Transverse colon (tissue), 4 donors: ENCODE measurements around the gene INPP4B. TPM values are rescaled to one million over a fixed set of nuclear protein-coding genes. Genes with fewer than 3 reads are reported as not detected.

Source experiments
- DNase-seq: peaks from one replicate; pipeline ENCODE4 v3.0.0-alpha.2; 2019
- H3K27ac ChIP-seq, 4 donors: fragments of 200-600 bp; sonication (generic); 2 replicates each; pipeline ENCODE4 v1.5.1; 2016 to 2018; ENCODE audit warnings: inconsistent platforms in 4 of 4
- H3K27me3 ChIP-seq: fragments of 200-600 bp; sonication (generic); 2 replicates; pipeline ENCODE4 v1.5.1; 2017; ENCODE audit warnings: inconsistent platforms
- H3K36me3 ChIP-seq, 4 donors: fragments of 200-600 bp; sonication (generic); 2 replicates each; pipeline ENCODE4 v1.5.1; 2017 to 2019; ENCODE audit warnings: inconsistent platforms in 4 of 4
- H3K4me1 ChIP-seq, 4 donors: fragments of 200-600 bp; sonication (generic); 2 replicates each; pipeline ENCODE4 v1.5.1; 2017 to 2020; ENCODE audit warnings: inconsistent platforms in 4 of 4
- H3K4me3 ChIP-seq, 4 donors: fragments of 200-600 bp; sonication (generic); 1 replicate in 1 of 4; 2 replicates in 3 of 4; pipeline versions ENCODE4 v1.5.1 to v1.6.1; 2017 to 2019; ENCODE audit warnings: inconsistent platforms in 4 of 4
- H3K9me3 ChIP-seq, 2 donors: fragments of 200-600 bp; sonication (generic); 2 replicates each; pipeline ENCODE4 v1.5.1; 2017 to 2019; ENCODE audit warnings: inconsistent platforms in 2 of 2
- EP300 ChIP-seq: sonication (generic); formaldehyde crosslinking; IDR thresholded peaks from one replicate; pipeline ENCODE4 v1.6.1; 2017; ENCODE audit warnings: antibody characterized with exemption, low read depth
- POLR2A ChIP-seq: fragments of 450-650 bp; IDR thresholded peaks from one replicate; pipeline ENCODE4 v1.6.1; 2016; ENCODE audit warnings: antibody characterized with exemption, mild to moderate bottlenecking, moderate library complexity
- POLR2AphosphoS5 ChIP-seq, 3 donors: sonication (generic); formaldehyde crosslinking; IDR thresholded peaks; one replicate each; pipeline ENCODE4 v1.6.1; 2016; ENCODE audit warnings: antibody characterized with exemption in 3 of 3
- WGBS, 2 donors: methylation state at CpG; one replicate each; pipeline ENCODE4 v1.1.5; 2018; ENCODE audit warnings: low coverage in 1 of 2; 5-methylcytosine and 5-hydroxymethylcytosine counted together
- in situ Hi-C, 4 donors: fragments of 200-750 bp; cut with MboI; loops; one replicate each; pipeline versions ENCODE4 v1.15.0 to v1.15.1; 2017; ENCODE audit warnings: low sequenced_read_pairs in 3 of 4, low pct_ligation_motif_present in 1 of 4, low pct_unique_long_range_greater_than_20kb in 1 of 4
- intact Hi-C: fragments of 100-400 bp; cut with DNase I; formaldehyde crosslinking; loops from one replicate; pipeline ENCODE4 v1.15.1; 2023; ENCODE audit warnings: low total_unique reads
- total RNA-seq, 4 donors: library from RNA; depleted of rRNA; stranded (reverse); fragments of >200 nt; gene quantifications; one replicate each; pipeline ENCODE4 v1.1.0, GENCODE V29; 2016
- TF ChIP-seq, protein P1 (sequence below), 5 experiments: fragments of 200-600 bp in 3 of 5; fragments of 450-650 bp in 2 of 5; sonication (generic) in 3 of 5; IDR thresholded peaks; 1 replicate in 2 of 5; 2 replicates in 3 of 5; pipeline ENCODE4 v1.5.1; 2016 to 2017; ENCODE audit warnings: antibody characterized with exemption in 5 of 5, inconsistent platforms in 3 of 5, mild to moderate bottlenecking in 2 of 5, moderate library complexity in 1 of 5

Gene INPP4B
- total RNA-seq, 4 donors from 2014 or later: 18.3 to 33.8 (median 31.4) TPM

DNA sequence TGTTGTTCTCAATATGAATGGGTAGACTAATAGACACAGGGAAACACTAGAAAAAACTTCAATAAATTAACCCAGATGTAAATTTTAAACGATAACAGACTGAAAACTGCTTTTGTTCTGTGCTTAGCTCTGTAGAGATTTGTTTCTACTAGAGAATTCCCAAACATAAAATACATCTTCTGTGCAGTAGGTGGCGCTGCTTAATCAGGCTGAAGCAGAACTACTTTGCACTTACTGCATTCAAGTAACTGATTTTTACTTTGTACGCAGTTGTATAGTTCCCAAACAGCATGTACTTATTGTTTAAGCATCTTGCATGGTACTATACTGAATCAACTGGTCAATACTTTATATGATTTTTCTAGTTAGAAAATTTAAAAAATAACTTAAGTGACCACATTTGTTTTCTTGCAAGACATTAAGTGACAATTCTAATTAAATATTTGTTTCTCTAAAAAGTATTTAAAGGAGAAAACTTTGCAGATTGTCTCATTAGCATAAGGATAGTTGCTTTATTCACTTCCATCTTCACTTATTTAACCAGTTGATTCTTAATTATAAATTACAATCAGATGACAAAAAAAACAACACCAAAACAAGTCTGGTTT, 719.1 kb downstream of the INPP4B start:
- Histone ChIP-seq H3K36me3 (no peaks in the 10 kb centered on the region), H3K27ac (no peak overlapping the region), H3K9me3 (no peaks in the 10 kb centered on the region), H3K4me1 (peaks cover 9 to 34% (median 21%) of the 10 kb centered on the region in 4 donors), H3K27me3 (no peaks in the 10 kb centered on the region), H3K4me3 (no peak overlapping the region)
- DNase-seq: peak; percentile 58
- TF ChIP-seq POLR2A (no peak), EP300 (no peak)
- TF ChIP-seq, protein P1, sequence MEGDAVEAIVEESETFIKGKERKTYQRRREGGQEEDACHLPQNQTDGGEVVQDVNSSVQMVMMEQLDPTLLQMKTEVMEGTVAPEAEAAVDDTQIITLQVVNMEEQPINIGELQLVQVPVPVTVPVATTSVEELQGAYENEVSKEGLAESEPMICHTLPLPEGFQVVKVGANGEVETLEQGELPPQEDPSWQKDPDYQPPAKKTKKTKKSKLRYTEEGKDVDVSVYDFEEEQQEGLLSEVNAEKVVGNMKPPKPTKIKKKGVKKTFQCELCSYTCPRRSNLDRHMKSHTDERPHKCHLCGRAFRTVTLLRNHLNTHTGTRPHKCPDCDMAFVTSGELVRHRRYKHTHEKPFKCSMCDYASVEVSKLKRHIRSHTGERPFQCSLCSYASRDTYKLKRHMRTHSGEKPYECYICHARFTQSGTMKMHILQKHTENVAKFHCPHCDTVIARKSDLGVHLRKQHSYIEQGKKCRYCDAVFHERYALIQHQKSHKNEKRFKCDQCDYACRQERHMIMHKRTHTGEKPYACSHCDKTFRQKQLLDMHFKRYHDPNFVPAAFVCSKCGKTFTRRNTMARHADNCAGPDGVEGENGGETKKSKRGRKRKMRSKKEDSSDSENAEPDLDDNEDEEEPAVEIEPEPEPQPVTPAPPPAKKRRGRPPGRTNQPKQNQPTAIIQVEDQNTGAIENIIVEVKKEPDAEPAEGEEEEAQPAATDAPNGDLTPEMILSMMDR (IDR thresholded peaks at IDR 0.05): peak; percentile 76 to 83 (median 82)
- in situ Hi-C loops (loop anchor here in 3 of 4 donors (10.0 to 25.0 kb wide), 2 partner anchors 585 to 718 kb away; partner anchors contain the start of gene INPP4B (in 2 of the 3)), intact Hi-C loops (no loop called here)
- WGBS, 2 donors: 7 to 8% methylated on average over 3 of the region's 3 CpGs

- H3K4me3 ChIP-seq: no peak overlapping the region
- peaks cover 2 to 16% (median 10%) of the 10 kb centered on the region in 4 donors for H3K4me1 ChIP-seq
- H3K9me3 ChIP-seq: no peaks in the 10 kb centered on the region
- 57 to 63% methylated on average over 2 of the region's 2 CpGs for WGBS, 2 donors
- H3K27me3 ChIP-seq: no peaks in the 10 kb centered on the region
- intact Hi-C loops (no loop called here), in situ Hi-C loops (loop anchor here in 3 of 4 donors (10.0 to 25.0 kb wide), 2 partner anchors 587 to 720 kb away; partner anchors contain the start of gene INPP4B (in 2 of the 3))
- no peaks in the 10 kb centered on the region for H3K36me3 ChIP-seq
- DNase-seq: no peak
- no peak overlapping the region for H3K27ac ChIP-seq
- TF ChIP-seq, protein P1 (IDR thresholded peaks at IDR 0.05): no peak
- TF ChIP-seq POLR2A (no peak), POLR2AphosphoS5 (IDR thresholded peaks at IDR 0.05) (no peak), EP300 (no peak)
These were observed 721.2 kb downstream of the INPP4B start for GRCh38 chr4:142124874-142125273.

DNA sequence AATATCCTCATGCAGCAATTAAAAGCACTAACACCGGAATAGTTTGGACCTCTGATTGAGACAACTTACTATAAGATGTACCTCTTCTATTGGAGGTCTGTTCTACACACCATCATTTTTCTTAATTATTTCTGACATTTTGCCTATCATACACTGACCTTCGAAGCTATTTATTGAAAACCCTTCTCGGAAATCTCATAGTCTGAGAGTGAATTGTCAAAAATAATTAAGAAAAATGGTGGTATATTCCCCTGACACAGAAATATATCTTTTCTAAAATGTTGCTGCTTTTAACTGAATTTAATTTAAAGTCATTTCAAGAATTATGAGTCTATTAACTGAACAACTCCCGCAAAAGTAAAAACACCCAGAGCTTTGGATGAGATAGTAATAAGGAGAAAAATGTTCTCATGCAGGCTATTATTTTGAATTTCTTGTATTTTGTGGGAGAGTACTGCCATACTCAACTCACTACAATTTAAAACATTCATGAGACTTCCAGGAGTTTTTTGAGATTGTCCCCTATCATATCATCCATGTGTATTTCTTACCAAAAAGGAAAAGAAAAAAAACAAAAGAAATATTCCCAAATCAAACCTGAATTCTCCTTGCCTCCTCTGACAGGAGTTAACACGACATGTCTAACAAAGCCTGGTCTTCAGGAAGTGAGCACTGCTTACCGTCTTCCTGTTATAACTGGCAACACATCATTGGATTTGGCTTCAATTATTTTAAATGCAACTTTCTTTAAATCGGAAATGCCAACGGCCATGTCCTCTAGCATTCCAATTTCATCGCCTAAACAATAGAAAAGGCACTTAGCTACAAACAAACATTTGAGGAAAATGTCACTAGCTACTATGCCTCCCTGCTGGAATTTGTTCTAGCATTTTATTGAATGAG, 724.4 kb downstream of the INPP4B start:
- no peak overlapping the region for H3K4me3 ChIP-seq
- no peaks in the 10 kb centered on the region for H3K9me3 ChIP-seq
- no peak overlapping the region for H3K27ac ChIP-seq
- in situ Hi-C loops: loop anchor here in 2 of 4 donors (10.0 kb wide), 1 partner anchor 723 kb away; the partner anchor contains the start of gene INPP4B (in 2 of the 2)
- no peaks in the 10 kb centered on the region for H3K36me3 ChIP-seq
- 74 to 89% methylated on average over 9 of the region's 9 CpGs for WGBS, 2 donors
- no peaks in the 10 kb centered on the region for H3K4me1 ChIP-seq
- intact Hi-C loops: no loop called here
- TF ChIP-seq POLR2AphosphoS5 (IDR thresholded peaks at IDR 0.05): no peak
- TF ChIP-seq, protein P1 (IDR thresholded peaks at IDR 0.05): no peak
- no peak for TF ChIP-seq EP300
- TF ChIP-seq POLR2A: no peak
- DNase-seq: no peak
- no peaks in the 10 kb centered on the region for H3K27me3 ChIP-seq

- no peaks in the 10 kb centered on the region for H3K4me1 ChIP-seq
- H3K27ac ChIP-seq: no peak overlapping the region
- DNase-seq: no peak
- in situ Hi-C loops (loop anchor here in 2 of 4 donors (10.0 kb wide), 1 partner anchor 724 kb away; the partner anchor contains the start of gene INPP4B (in 2 of the 2)), intact Hi-C loops (no loop called here)
- no peaks in the 10 kb centered on the region for H3K36me3 ChIP-seq
- H3K27me3 ChIP-seq: no peaks in the 10 kb centered on the region
- H3K9me3 ChIP-seq: no peaks in the 10 kb centered on the region
- no peak overlapping the region for H3K4me3 ChIP-seq
- TF ChIP-seq POLR2A: no peak
- no peak for TF ChIP-seq POLR2AphosphoS5 (IDR thresholded peaks at IDR 0.05)
- TF ChIP-seq, protein P1 (IDR thresholded peaks at IDR 0.05): no peak
- TF ChIP-seq EP300: no peak
- WGBS, 2 donors: 86 to 100% methylated on average over 1 of the region's 1 CpG
These were observed 725.2 kb downstream of the INPP4B start for GRCh38 chr4:142120921-142121320.
